Fibroblast of gingiva (primary cell): ENCODE results near the gene MSI1.
A peak's percentile ranks its signal among the peaks of the same experiment; 100 is the strongest.
"Not testable (repeated sequence)": the region's sequence is repeated elsewhere in the genome, so short reads cannot be mapped to it uniquely, and the experiment has no call there.

Experiments used
- DNase-seq: peaks from one replicate; pipeline ENCODE4 v3.0.0-alpha.2; 2011; ENCODE audit warnings: low read depth

Gene MSI1

GRCh38 chr12:120356567-120357030, 12.4 kb downstream of the MSI1 start:
- DNase-seq = peak; percentile 63

GRCh38 chr12:120353556-120354317, 15.2 kb downstream of the MSI1 start:
- DNase-seq = no peak

GRCh38 chr12:120353136-120353535, 15.8 kb downstream of the MSI1 start:
- DNase-seq = no peak

DNA sequence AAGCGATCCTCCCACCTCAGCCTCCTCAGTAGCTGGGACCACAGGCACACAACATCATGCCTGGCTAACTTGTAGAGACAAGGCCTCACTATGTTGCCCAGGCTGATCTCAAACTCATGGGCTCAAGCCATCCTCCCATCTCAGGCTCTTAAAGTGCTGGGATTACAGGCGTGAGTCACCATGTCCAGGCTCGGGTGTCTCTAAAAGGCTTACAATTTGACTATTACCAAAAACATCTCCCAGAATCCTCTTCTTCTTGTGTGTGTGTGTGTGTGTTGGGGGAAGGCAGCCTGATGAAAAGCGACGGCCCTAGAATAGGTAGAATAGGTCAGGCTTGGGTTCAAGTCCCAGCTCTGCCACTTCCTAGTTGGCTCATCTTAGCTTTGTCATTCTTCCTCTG, 16.8 kb downstream of the MSI1 start:
- no peak for DNase-seq

DNA sequence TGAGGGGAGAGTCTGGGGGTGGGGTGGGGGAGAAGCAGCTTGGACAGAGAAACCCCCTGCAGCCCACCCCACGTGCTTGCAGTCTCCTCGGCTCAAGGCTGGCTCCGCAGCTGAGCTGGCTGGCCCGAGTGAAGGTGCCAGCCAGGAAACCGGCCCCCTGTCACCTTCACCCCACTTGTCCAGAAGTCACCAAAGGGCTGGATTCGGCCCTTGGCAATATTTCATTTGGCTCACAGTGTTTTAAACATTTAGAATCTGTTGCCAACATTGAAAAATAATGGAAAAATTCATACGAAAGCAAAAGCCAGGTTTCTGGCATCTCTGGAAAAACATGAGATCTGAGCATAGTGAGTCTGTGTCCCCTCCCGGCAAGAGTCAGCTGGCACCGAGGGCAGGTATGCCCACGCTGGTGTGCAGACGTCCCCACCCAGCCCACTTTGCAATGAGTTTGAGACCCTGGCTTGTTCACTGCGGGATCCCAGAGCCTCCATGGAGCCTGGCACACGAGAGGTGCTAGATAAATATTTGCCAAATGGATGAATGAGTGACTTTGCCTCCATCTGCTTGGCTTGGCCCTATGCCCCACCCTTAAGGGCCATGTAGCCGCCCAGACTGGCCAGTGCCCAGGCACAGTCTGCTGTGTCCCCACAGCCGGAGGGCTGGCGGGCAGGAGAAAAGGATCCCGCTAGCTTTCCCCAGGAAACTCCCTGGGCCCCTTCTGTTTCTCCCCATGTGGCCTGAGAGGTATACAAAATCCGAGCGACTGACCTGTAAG, 18.2 kb downstream of the MSI1 start:
- no peak for DNase-seq

DNA sequence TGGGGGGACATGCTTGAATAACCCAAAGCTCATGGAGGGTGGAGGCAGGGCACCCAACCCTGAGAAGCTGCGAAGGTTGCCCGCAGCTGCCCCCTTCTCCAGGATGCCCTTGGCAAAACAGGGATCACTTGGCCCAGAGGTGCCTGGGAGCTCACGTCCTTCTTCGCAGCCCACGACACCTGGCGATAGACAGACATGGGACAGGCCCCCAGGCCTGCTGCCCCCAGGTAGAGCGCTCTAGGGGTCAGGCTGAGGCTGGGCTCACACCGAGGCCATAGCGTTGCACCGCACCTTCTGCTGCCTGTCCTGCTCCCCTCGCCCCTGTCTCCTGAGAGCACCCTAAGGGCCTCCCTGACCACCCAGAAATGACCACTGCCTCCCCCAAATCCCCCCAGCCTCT, 21.2 kb downstream of the MSI1 start:
- DNase-seq = no peak

GRCh38 chr12:120346681-120347080, 22.3 kb downstream of the MSI1 start:
- DNase-seq = no peak

GRCh38 chr12:120346031-120346430, 22.9 kb downstream of the MSI1 start:
- no peak for DNase-seq

GRCh38 chr12:120343692-120344091, 25.3 kb downstream of the MSI1 start:
- no peak for DNase-seq

GRCh38 chr12:120343039-120343537, 25.9 kb downstream of the MSI1 start:
- DNase-seq = no peak

GRCh38 chr12:120342175-120343038, 26.6 kb downstream of the MSI1 start:
- no peak for DNase-seq

GRCh38 chr12:120339256-120339655, 29.7 kb downstream of the MSI1 start:
- no peak for DNase-seq

GRCh38 chr12:120337730-120338129, 31.2 kb downstream of the MSI1 start:
- DNase-seq = no peak

DNA sequence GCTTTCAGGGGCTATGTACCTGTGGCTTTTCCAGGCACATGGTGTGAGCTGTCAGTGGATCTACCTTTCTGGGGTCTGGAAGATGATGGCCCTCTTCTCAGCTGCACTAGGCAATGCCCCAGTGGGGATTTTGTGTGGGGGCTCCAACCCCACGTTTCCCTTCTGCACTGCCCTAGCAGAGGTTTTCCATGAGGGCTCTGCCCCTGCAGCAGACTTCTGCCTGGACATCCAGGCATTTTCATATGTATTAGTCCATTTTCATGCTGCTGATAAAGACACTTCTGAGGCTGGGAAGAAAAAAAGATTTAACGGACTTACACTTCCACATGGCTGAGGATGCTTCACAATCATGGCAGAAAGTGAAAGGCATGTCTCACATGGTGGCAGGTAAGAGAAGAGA, 32.6 kb downstream of the MSI1 start:
- not testable (repeated sequence) for DNase-seq

DNA sequence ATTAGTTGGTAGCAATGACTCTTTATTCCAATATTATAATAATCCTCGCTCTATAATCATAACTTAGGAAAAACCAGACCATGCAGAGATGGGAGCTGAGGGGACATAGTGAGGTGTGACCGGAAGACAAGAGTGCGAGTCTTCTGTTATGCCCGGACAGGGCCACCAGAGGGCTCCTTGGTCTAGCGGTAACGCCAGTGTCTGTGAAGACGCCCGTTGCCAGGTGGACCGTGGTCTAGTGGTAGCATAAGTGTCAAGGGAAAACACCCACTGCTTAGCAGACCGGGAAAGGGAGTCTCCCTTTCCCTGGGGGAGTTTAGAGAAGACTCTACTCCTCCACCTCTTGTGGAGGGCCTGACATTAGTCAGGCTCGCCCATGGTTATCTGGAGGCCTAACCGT, 33.5 kb downstream of the MSI1 start:
- not testable (repeated sequence) for DNase-seq

GRCh38 chr12:120332523-120332922, 36.4 kb downstream of the MSI1 start:
- DNase-seq = no peak

DNA sequence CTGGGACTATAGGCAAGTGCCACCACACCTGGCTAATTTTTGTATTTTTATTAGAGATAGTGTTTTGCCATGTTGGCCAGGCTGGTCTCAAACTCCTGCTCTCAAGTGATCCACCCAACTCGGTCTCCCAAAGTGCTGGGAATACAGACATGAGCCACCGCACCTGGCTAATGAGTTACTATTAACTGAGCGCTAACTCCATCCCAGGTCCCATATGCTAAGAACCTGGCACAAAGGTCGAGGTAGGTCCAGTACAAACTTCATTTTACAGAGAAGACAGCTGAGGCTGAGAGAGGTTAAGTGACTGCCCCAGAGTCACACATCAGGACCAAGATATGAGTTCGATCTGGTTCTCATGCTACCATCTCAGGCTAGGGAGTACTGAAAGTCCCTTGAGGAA, 36.9 kb downstream of the MSI1 start:
- no peak for DNase-seq

DNA sequence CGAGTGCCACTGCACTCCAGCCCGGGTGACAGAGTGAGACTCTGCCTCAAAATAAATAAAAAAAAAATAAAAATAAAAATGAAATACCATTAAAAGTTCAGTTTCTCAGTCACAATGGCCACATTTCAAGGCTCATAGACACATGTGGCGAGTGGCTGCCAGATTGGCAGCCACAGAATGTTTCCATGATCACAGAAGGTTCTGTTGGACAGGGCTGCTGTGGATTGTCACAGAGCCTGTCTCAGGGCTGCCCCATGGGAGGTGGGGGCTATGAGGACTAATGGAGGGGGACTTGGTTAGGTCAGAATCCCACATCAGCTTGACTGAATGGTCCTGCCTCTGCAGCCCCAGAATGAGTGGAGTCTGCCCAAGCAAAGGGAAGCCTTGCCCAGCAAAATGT, 37.6 kb downstream of the MSI1 start:
- no peak for DNase-seq

GRCh38 chr12:120328228-120328627, 40.7 kb downstream of the MSI1 start:
- DNase-seq = no peak

DNA sequence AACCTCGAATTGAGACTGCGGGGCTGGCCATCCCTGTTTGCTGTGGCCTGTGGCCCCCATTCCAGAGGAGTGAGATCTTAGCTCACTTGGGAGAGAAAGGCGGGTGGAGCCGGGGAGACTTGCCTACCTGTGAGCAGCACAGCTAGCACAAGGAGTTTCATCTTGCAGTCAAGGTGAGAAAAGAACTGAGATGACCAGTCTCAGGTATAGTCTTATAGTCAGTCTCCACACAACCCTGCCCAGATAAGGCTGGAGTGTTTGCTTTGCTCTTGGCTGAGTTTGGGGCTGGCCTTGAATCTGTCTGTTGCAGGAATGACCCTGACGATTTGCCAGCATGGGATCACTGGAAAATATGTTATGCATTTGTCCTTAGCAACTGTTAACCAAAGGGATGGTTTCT, 41.4 kb downstream of the MSI1 start, which contains the start of gene PLA2G1B:
PLA2G1B (minus strand) TSS at position 187 of the 400 bp plus-strand sequence; CDS start at position 161, 26 bp downstream.
- no peak for DNase-seq

DNA sequence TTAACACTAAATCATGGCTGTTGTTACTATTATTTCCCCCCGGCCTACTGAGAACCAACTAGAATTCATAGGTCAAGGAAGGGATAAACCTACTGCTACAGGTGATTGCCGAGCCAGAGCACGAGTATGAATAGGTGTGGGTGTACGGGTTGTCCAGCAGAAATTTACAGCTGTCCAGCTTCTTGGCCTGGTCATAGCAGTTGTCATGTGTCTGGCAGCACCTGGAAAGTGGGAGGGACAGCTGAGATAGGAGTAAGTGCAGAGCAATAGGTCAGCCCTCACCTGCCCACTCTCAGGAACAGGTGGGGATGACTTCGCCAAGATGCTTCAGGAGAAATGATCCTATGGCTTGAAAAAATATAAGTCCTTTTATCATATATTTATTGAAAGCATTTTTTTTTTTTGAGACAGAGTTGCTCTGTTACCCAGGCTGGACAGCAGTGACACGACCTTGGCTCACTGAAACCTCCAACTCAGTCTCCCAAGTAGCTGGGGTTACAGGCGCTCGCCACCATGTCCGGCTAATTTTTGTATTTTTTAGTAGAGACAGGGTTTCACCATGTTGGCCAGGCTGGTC, 44.0 kb downstream of the MSI1 start:
- no peak for DNase-seq

DNA sequence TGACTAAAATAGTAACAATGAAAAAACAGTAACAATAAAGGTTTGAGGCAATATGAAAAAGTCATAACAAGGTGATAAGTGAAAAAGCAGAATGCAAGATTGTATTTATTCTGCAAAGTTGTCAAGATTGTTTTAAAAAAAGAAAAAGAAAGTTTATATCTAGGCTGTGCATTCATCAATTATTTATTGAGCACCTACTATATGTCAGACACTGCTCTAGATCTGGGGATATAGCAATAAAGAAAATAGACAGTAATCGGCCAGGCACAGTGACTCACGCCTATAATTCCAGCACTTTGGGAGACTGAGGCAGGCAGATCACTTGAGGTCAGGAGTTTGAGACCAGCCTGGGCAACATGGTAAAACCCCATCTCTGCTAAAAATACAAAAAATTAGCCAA, 45.2 kb downstream of the MSI1 start:
- no peak for DNase-seq
